Loucy (cell line): ENCODE measurements around the gene CYGB.

Experiments used
- H2AFZ ChIP-seq: fragments of 200-600 bp; sonication (generic); 2 replicates; pipeline ENCODE4 v1.6.0; 2016; ENCODE audit warnings: antibody characterized with exemption, mild to moderate bottlenecking, low read length, moderate library complexity
- H3F3A ChIP-seq: fragments of 200-600 bp; 2 replicates; pipeline ENCODE4 v1.6.0; 2016; ENCODE audit warnings: antibody characterized with exemption, low read depth, mild to moderate bottlenecking
- H3K27me3 ChIP-seq: fragments of 200-600 bp; sonication (generic); 2 replicates; pipeline ENCODE4 v1.6.1; 2014; ENCODE audit warnings: low read length, mild to moderate bottlenecking; ENCODE audit not compliant: insufficient read depth, poor library complexity, severe bottlenecking
- H3K36me3 ChIP-seq: fragments of 200-600 bp; sonication (generic); 2 replicates; pipeline ENCODE4 v1.6.1; 2016; ENCODE audit warnings: low read length; ENCODE audit not compliant: insufficient read depth
- H3K4me1 ChIP-seq: fragments of 200-600 bp; sonication (generic); 2 replicates; pipeline ENCODE4 v1.5.1; 2014; ENCODE audit warnings: low read length, mild to moderate bottlenecking; ENCODE audit not compliant: insufficient read depth, poor library complexity, severe bottlenecking
- H3K4me2 ChIP-seq: fragments of 200-600 bp; sonication (generic); 2 replicates; pipeline ENCODE4 v1.6.0; 2014; ENCODE audit warnings: antibody characterized with exemption, low read length, low read depth, mild to moderate bottlenecking; ENCODE audit not compliant: poor library complexity, severe bottlenecking
- H3K4me3 ChIP-seq: fragments of 200-600 bp; sonication (generic); 2 replicates; pipeline ENCODE4 v1.5.1; 2014; ENCODE audit warnings: low read length, mild to moderate bottlenecking, mixed read lengths; ENCODE audit not compliant: poor library complexity, severe bottlenecking
- H3K79me2 ChIP-seq: fragments of 200-600 bp; sonication (generic); 2 replicates; pipeline ENCODE4 v1.6.1; 2014; ENCODE audit warnings: low read length; ENCODE audit not compliant: insufficient read depth
- H3K9ac ChIP-seq: fragments of 200-600 bp; sonication (generic); 2 replicates; pipeline ENCODE4 v1.6.0; 2014; ENCODE audit warnings: mild to moderate bottlenecking, low read depth, low read length, moderate library complexity; ENCODE audit not compliant: poor library complexity, severe bottlenecking
- H3K9me2 ChIP-seq: fragments of 200-600 bp; sonication (generic); replicated peaks from 2 replicates; pipeline ENCODE4 v1.6.1; 2016; ENCODE audit warnings: low read depth, low read length, mixed read lengths
- H3K9me3 ChIP-seq: fragments of 200-600 bp; sonication (generic); 2 replicates; pipeline ENCODE4 v1.6.1; 2014; ENCODE audit warnings: mild to moderate bottlenecking, antibody characterized with exemption, low read length, low read depth; ENCODE audit not compliant: insufficient read depth
- H4K20me1 ChIP-seq: fragments of 200-600 bp; sonication (generic); 2 replicates; pipeline ENCODE4 v1.6.0; 2014; ENCODE audit warnings: antibody characterized with exemption, low read length, mild to moderate bottlenecking; ENCODE audit not compliant: insufficient read depth, poor library complexity, severe bottlenecking
- CTCF ChIP-seq: fragments of 200-600 bp; sonication (generic); conservative IDR thresholded peaks from 2 replicates; pipeline ENCODE4 v1.5.1; 2014; ENCODE audit warnings: mild to moderate bottlenecking, antibody characterized with exemption, low read length
- EZH2phosphoT487 ChIP-seq: fragments of 200-600 bp; IDR thresholded peaks from 2 replicates; pipeline ENCODE4 v1.6.1; 2018; ENCODE audit warnings: antibody characterized with exemption, mild to moderate bottlenecking, moderate library complexity, borderline replicate concordance

CYGB gene

GRCh38 chr17:76548378-76549214 lies 11.1 kb upstream of the CYGB start:
- H4K20me1 ChIP-seq, result no peaks in the 10 kb centered on the region
- peak overlapping the region; percentile 69 for H3K9ac ChIP-seq
- H3K4me2 ChIP-seq, result peak overlapping the region; percentile 75

GRCh38 chr17:76547642-76548202 lies 10.2 kb upstream of the CYGB start:
- H2AFZ ChIP-seq, result no peak overlapping the region
- no peaks in the 10 kb centered on the region for H3K9me2 ChIP-seq
- H3K9ac ChIP-seq, result peak overlapping the region; percentile 69
- peak overlapping the region; percentile 56 for H3K4me3 ChIP-seq
- H4K20me1 ChIP-seq, result no peaks in the 10 kb centered on the region
- peak overlapping the region; percentile 75 for H3K4me2 ChIP-seq
- H3K4me1 ChIP-seq, result peaks cover 78% of the 10 kb centered on the region
- no peak for TF ChIP-seq CTCF
- TF ChIP-seq EZH2phosphoT487, result no peak
- H3K79me2 ChIP-seq, result peaks cover 13% of the 10 kb centered on the region; the same call in 1 of the 2 replicates
- H3K9me3 ChIP-seq, result no peaks in the 10 kb centered on the region
- H3K27me3 ChIP-seq, result no peaks in the 10 kb centered on the region
- H3F3A ChIP-seq, result peaks cover 2% of the 10 kb centered on the region; the same call in 1 of the 2 replicates
- no peaks in the 10 kb centered on the region for H3K36me3 ChIP-seq

More at GRCh38 chr17:76548378-76549214, 11.1 kb upstream of the CYGB start:
- Histone ChIP-seq H3K79me2 (peaks cover 13% of the 10 kb centered on the region; the same call in 1 of the 2 replicates), H3K4me3 (peak overlapping the region; percentile 56), H3K9me2 (no peaks in the 10 kb centered on the region), H3K4me1 (peaks cover 79% of the 10 kb centered on the region), H3K27me3 (no peaks in the 10 kb centered on the region), H3F3A (peaks cover 2% of the 10 kb centered on the region; the same call in 1 of the 2 replicates), H2AFZ (no peak overlapping the region), H3K9me3 (no peaks in the 10 kb centered on the region), H3K36me3 (no peaks in the 10 kb centered on the region)
- TF ChIP-seq EZH2phosphoT487 (no peak), CTCF (no peak)

GRCh38 chr17:76547183-76547641 lies 9.7 kb upstream of the CYGB start:
- peak overlapping the region; percentile 56 for H3K4me3 ChIP-seq
- peaks cover 2% of the 10 kb centered on the region; the same call in 1 of the 2 replicates for H3F3A ChIP-seq
- H3K27me3 ChIP-seq, result no peaks in the 10 kb centered on the region
- peaks cover 13% of the 10 kb centered on the region; the same call in 1 of the 2 replicates for H3K79me2 ChIP-seq
- no peak overlapping the region for H2AFZ ChIP-seq
- no peaks in the 10 kb centered on the region for H4K20me1 ChIP-seq
- H3K4me2 ChIP-seq, result peak overlapping the region; percentile 75
- no peaks in the 10 kb centered on the region for H3K9me2 ChIP-seq
- no peak for TF ChIP-seq EZH2phosphoT487
- TF ChIP-seq CTCF, result peak; percentile 83
- no peaks in the 10 kb centered on the region for H3K9me3 ChIP-seq
- H3K4me1 ChIP-seq, result peaks cover 77% of the 10 kb centered on the region
- no peaks in the 10 kb centered on the region for H3K36me3 ChIP-seq
- H3K9ac ChIP-seq, result peak overlapping the region; percentile 69
